Liver (tissue), 3 donors: Measurements from ENCODE around the gene ICAM5.

Source experiments
- FOXA1 ChIP-seq: IDR thresholded peaks from 2 replicates; pipeline ENCODE4 v1.6.1; 2016; ENCODE audit warnings: antibody characterized with exemption
- MAX ChIP-seq: IDR thresholded peaks from 2 replicates; pipeline ENCODE4 v1.6.1; 2016; ENCODE audit warnings: antibody characterized with exemption
- ZBTB33 ChIP-seq: IDR thresholded peaks from 2 replicates; pipeline ENCODE4 v1.6.1; 2016; ENCODE audit warnings: antibody characterized with exemption
- TF ChIP-seq, protein P1 (sequence below): fragments of 150-350 bp; IDR thresholded peaks from 2 replicates; pipeline ENCODE4 v1.5.1; 2017; ENCODE audit warnings: improper control_type of control experiment, low read depth, low read length; ENCODE audit not compliant: missing input control
- TF ChIP-seq, protein P2 (sequence below): IDR thresholded peaks from 2 replicates; pipeline ENCODE4 v1.6.1; 2016; ENCODE audit warnings: antibody characterized with exemption
- donor health status: healthy.
- donor health status: healthy.

GRCh38 chr19:10332965-10333757 lies 43.4 kb downstream of the ICAM5 start, which contains the start of gene RAVER1:
- TF ChIP-seq, protein P1, sequence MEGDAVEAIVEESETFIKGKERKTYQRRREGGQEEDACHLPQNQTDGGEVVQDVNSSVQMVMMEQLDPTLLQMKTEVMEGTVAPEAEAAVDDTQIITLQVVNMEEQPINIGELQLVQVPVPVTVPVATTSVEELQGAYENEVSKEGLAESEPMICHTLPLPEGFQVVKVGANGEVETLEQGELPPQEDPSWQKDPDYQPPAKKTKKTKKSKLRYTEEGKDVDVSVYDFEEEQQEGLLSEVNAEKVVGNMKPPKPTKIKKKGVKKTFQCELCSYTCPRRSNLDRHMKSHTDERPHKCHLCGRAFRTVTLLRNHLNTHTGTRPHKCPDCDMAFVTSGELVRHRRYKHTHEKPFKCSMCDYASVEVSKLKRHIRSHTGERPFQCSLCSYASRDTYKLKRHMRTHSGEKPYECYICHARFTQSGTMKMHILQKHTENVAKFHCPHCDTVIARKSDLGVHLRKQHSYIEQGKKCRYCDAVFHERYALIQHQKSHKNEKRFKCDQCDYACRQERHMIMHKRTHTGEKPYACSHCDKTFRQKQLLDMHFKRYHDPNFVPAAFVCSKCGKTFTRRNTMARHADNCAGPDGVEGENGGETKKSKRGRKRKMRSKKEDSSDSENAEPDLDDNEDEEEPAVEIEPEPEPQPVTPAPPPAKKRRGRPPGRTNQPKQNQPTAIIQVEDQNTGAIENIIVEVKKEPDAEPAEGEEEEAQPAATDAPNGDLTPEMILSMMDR = no peak
- TF ChIP-seq FOXA1 (no peak), ZBTB33 (no peak), MAX (no peak)
- TF ChIP-seq, protein P2, sequence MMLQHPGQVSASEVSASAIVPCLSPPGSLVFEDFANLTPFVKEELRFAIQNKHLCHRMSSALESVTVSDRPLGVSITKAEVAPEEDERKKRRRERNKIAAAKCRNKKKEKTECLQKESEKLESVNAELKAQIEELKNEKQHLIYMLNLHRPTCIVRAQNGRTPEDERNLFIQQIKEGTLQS = no peak
